ENCODE measurements around the gene IGFBP5. TPM values are rescaled to one million over a fixed set of nuclear protein-coding genes. Genes with fewer than 3 reads are reported as not detected.

Gene IGFBP5
- polyA plus RNA-seq, 1 of the 3 experiments (the other 2 are of a cell fraction): 323 TPM

DNA sequence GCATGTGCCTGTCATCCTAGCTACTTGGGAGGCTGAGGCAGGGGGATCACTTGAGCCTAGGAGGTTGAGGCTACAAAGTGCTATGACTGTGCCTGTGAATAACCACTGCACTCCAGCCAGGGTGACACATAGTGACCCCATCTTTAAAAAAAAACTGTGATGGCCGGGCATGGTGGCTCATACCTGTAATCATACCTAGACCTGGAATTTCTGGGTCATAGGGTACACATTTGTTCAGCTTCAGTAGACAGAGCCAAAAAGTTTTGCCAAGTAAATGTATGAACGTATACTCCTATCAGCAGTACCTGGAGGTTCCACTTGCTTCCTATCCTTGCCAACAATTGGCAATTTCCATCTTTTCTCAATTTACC is 68.5 kb downstream of the IGFBP5 start (continued):
- no peak for TF ChIP-seq NFIC (IDR thresholded peaks at IDR 0.05; ENCODE audit: borderline replicate concordance)

DNA sequence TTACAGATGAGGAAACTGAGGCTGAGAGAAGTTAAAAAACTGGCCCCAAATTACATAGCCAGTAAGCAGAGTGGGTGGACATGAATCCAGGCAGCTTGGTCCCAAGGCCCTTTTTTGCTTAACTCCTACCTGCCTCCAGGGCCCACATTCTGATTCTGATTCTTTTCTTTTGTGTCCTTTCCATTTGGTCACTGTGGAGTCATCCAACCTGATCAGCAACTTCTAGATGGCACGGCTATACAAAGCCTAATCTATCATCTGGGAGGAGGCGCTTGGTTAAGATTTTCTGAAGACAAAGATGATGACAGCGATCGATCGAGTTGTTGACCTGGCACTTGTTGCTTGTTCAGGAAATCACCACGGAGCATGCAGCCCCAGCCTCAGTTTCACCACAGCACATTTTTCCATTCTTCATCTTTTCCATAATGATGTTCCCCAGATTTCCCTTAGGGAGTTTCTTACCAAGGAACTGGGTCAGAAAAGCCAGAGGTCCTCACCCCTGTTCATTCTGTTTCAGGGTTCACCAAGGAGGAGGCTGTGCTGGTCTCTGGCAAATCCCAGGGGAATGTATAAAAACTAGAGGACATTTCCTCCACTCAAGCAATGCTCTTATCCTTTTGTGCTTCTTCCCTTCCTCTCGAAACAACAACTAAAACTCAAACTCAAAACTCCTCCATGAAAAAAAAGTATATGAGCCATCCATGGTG is 69.0 kb downstream of the IGFBP5 start:
- Histone ChIP-seq H3K79me2 (ENCODE audit: insufficient read depth) (no peaks in the 10 kb centered on the region), H3K4me3 (ENCODE audit: low read depth in 2 of 2, low read length in 1 of 2) (no peak overlapping the region), H3K4me1 (ENCODE audit: control insufficient read depth in 1 of 2, insufficient read depth in 2 of 2, low read depth in 1 of 2, low read length in 1 of 2) (peaks cover 0 to 11% of the 10 kb centered on the region in 2 experiments; a peak in 2 of 4 replicates), H3K27me3 (ENCODE audit: insufficient read depth) (no peaks in the 10 kb centered on the region), H3K36me3 (replicated peaks in 1 of 2; ENCODE audit: control insufficient read depth in 1 of 2, insufficient read depth in 2 of 2, low read length in 1 of 2) (no peaks in the 10 kb centered on the region), H3K9me3 (no peaks in the 10 kb centered on the region), H3F3A (replicated peaks; ENCODE audit: insufficient read depth) (no peaks in the 10 kb centered on the region), H3K9me2 (no peaks in the 10 kb centered on the region), H3K4me2 (no peak overlapping the region), H2AFZ (ENCODE audit: low read depth) (no peak overlapping the region), H3K9ac (no peak overlapping the region), H3K27ac (ENCODE audit: low read depth in 2 of 2, low read length in 1 of 2) (no peak overlapping the region), H4K20me1 (ENCODE audit: insufficient read depth) (no peaks in the 10 kb centered on the region)
- 85% methylated on average over 7 of the region's 7 CpGs for WGBS (ENCODE audit: low lambda C conversion rate)
- no peak for DNase-seq
- ChIA-PET CTCF (no interaction called here), POLR2A (interaction anchor here (1.2 kb wide), 1 partner anchor 36 kb away, joined by 3 read pairs; no protein-coding TSS in a partner anchor)
- TF ChIP-seq YY1 (IDR thresholded peaks at IDR 0.05; ENCODE audit: low read depth): no peak
- no peak for TF ChIP-seq ELF1 (IDR thresholded peaks at IDR 0.05)
- TF ChIP-seq FOXJ3 (CRISPR knock-in tag; IDR thresholded peaks at IDR 0.05): no peak
- no peak for TF ChIP-seq RFX5 (IDR thresholded peaks at IDR 0.05; ENCODE audit: low read length)
- no peak for TF ChIP-seq TEAD4 (IDR thresholded peaks at IDR 0.05; ENCODE audit: borderline replicate concordance, insufficient read depth)

DNA sequence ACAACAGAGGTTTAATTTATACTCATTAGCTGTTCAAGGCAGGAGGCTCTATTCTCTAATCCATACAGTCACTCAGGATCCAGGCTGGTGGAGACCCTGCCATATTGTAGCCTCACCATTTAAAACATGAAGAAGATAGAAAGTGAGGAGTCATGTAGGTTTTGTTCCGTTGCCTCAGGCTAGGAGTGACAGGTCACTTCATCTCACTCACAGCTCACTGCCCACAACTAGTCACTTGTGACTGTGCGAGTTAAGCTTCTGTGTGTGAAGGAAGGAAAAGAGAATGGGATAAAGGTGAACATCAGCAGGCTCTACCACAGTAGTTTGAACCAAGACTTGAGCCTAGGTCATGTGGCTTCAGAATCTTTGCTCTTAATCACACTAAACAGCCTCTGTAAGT is 71.1 kb downstream of the IGFBP5 start:
- Histone ChIP-seq H3K9ac (no peak overlapping the region), H3K9me3 (no peaks in the 10 kb centered on the region), H3K4me2 (no peak overlapping the region), H3K36me3 (replicated peaks in 1 of 2; ENCODE audit: control insufficient read depth in 1 of 2, insufficient read depth in 2 of 2, low read length in 1 of 2) (no peaks in the 10 kb centered on the region), H3K4me1 (ENCODE audit: control insufficient read depth in 1 of 2, insufficient read depth in 2 of 2, low read depth in 1 of 2, low read length in 1 of 2) (peaks cover 18 to 32% of the 10 kb centered on the region in 2 experiments; a peak in 3 of 4 replicates), H3K27ac (ENCODE audit: low read depth in 2 of 2, low read length in 1 of 2) (no peak overlapping the region), H3K79me2 (ENCODE audit: insufficient read depth) (no peaks in the 10 kb centered on the region), H2AFZ (ENCODE audit: low read depth) (no peak overlapping the region), H3F3A (replicated peaks; ENCODE audit: insufficient read depth) (no peaks in the 10 kb centered on the region), H3K27me3 (ENCODE audit: insufficient read depth) (no peaks in the 10 kb centered on the region), H4K20me1 (ENCODE audit: insufficient read depth) (no peaks in the 10 kb centered on the region), H3K4me3 (ENCODE audit: low read depth in 2 of 2, low read length in 1 of 2) (no peak overlapping the region), H3K9me2 (no peaks in the 10 kb centered on the region)
- TF ChIP-seq, protein P1, sequence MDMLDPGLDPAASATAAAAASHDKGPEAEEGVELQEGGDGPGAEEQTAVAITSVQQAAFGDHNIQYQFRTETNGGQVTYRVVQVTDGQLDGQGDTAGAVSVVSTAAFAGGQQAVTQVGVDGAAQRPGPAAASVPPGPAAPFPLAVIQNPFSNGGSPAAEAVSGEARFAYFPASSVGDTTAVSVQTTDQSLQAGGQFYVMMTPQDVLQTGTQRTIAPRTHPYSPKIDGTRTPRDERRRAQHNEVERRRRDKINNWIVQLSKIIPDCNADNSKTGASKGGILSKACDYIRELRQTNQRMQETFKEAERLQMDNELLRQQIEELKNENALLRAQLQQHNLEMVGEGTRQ (IDR thresholded peaks at IDR 0.05; ENCODE audit: borderline replicate concordance, low read depth, low read length): no peak
- TF ChIP-seq FOXM1 (IDR thresholded peaks at IDR 0.05; ENCODE audit: low read depth) (no peak), RXRA (IDR thresholded peaks at IDR 0.05; ENCODE audit: borderline replicate concordance, low read depth) (no peak), RFX5 (IDR thresholded peaks at IDR 0.05; ENCODE audit: low read length) (no peak)
- ChIA-PET CTCF (interaction anchor here (0.7 to 8.3 kb wide), 2 partner anchors 10 to 106 kb away, joined by 4 to 62 read pairs; no protein-coding TSS in a partner anchor), POLR2A (no interaction called here)
- DNase-seq: no peak
- WGBS (ENCODE audit: low lambda C conversion rate): 94% methylated on average over 2 of the region's 2 CpGs
